ENCODE results near the gene PRKN.

PRKN gene

DNA sequence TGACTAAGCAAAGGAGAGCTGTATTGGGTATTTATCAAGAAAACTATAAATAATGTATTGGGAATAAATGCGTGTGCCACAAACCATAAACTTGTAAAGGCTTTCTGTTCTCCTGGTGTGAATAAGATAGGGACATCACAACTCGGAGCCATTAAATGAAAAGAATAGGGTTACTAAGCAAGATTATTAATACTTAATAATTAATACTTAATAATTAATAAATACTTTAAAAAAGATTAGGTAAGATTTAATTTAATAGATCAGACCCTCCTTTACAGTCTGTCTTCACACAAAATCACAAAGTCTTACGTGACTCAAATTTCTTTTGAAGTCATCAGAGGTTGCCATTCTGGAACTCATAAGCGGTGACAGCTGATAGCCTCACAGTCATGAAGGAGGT lies 648.9 kb downstream of the PRKN start:
- no peak overlapping the region for H3K4me3 ChIP-seq (ENCODE audit: low read depth, low read length)
- in situ Hi-C loops (cut with HindIII; ENCODE audit: low sequenced_read_pairs): no loop called here
- TF ChIP-seq, protein P1, sequence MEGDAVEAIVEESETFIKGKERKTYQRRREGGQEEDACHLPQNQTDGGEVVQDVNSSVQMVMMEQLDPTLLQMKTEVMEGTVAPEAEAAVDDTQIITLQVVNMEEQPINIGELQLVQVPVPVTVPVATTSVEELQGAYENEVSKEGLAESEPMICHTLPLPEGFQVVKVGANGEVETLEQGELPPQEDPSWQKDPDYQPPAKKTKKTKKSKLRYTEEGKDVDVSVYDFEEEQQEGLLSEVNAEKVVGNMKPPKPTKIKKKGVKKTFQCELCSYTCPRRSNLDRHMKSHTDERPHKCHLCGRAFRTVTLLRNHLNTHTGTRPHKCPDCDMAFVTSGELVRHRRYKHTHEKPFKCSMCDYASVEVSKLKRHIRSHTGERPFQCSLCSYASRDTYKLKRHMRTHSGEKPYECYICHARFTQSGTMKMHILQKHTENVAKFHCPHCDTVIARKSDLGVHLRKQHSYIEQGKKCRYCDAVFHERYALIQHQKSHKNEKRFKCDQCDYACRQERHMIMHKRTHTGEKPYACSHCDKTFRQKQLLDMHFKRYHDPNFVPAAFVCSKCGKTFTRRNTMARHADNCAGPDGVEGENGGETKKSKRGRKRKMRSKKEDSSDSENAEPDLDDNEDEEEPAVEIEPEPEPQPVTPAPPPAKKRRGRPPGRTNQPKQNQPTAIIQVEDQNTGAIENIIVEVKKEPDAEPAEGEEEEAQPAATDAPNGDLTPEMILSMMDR (IDR thresholded peaks at IDR 0.05; ENCODE audit: low read depth, low read length): no peak
- DNase-seq (ENCODE audit: low read depth, low spot score): no peak

DNA sequence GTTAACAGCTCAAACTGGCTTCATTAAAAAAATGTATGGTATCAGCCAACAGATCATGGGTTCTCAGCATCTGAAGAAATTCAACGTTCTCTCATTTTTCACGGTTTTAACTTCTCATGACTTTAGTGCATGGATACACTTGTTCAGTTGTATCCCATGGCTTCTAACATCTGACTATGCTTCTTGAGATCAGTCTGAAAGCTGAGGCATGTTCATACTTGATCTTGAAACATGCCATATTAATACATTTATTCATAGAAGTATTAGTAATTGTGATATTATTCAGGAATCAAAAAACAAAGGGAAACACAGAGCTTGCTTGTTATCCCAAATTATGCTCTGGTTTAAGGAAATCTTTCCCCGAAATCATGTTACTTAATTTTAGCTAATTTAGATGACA lies 649.4 kb downstream of the PRKN start:
- DNase-seq (ENCODE audit: low read depth, low spot score): no peak
- in situ Hi-C loops (cut with HindIII; ENCODE audit: low sequenced_read_pairs): no loop called here
- H3K4me3 ChIP-seq (ENCODE audit: low read depth, low read length): no peak overlapping the region
- TF ChIP-seq, protein P1 (IDR thresholded peaks at IDR 0.05; ENCODE audit: low read depth, low read length): no peak

DNA sequence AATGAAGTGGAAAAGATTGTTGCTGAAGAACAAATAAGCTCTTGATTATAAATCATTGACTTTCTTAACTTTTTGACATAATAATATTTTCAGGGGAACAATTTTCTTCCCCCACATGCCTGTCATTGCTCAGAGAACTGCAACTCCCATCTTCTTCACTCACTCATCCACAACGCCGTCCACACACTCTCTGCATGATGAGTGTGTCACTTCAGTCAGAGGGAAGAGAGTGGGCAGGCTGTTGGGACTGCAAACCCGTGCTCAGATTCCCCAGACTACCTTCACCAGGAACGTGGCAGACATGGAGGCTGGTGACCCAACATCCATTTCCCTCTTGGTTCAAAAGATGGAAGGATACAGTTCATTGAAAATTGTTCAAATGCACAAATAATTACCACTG lies 650.8 kb downstream of the PRKN start:
- TF ChIP-seq, protein P1 (IDR thresholded peaks at IDR 0.05; ENCODE audit: low read depth, low read length): no peak
- in situ Hi-C loops (cut with HindIII; ENCODE audit: low sequenced_read_pairs): no loop called here
- DNase-seq (ENCODE audit: low read depth, low spot score): no peak
- no peak overlapping the region for H3K4me3 ChIP-seq (ENCODE audit: low read depth, low read length)

DNA sequence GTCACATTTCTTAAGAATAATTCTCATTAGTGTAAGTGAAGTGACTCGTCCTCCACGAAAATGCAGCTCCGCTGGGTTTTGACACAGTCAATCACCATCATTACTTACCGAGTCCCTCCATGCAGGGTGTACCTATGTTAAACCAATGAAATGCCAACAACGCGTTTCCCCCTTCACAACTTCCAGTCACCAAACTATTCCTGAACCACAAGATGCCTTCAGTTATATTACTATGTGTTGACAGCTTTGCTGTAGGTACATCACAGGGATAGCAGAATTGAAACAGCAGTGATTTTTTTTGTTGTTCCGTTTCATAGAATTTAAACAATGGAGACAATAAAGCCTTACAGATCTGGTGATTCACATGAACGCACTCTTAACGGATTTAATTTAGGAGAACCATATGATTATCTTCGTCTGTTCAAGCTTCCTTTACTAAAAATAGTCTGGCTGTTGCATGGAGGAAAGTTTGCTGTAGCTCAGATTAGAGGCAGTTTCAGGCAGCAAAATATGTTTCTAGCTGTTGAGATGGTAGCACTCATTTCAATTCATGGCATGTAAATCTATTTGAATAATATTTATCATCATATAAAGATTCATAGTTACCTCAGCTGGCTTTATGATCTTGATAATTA lies 652.8 kb downstream of the PRKN start:
- no peak overlapping the region for H3K4me3 ChIP-seq (ENCODE audit: low read depth, low read length)
- no peak for DNase-seq (ENCODE audit: low read depth, low spot score)
- TF ChIP-seq, protein P1 (IDR thresholded peaks at IDR 0.05; ENCODE audit: low read depth, low read length): no peak
- in situ Hi-C loops (cut with HindIII; ENCODE audit: low sequenced_read_pairs): no loop called here

DNA sequence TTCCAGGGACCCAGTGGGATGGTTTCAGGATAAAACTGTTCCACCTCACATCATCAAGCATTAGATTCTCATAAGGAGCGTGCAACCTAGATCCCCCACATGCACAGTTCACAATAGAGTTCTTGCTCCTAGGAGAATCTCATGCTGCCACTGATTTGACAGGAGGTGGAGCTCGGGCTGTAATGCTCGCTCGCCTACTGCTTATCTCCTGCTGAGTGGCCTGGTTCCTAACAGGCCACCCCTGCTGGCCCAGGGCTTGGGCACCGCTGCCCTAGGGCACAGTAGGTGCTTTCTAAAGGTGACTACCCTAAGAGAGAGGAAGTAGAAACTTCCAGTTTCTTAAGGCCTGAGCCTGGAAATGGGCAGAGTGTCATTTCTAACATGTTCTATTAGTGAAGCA lies 656.9 kb downstream of the PRKN start:
- in situ Hi-C loops (cut with HindIII; ENCODE audit: low sequenced_read_pairs): no loop called here
- DNase-seq (ENCODE audit: low read depth, low spot score): no peak
- no peak overlapping the region for H3K4me3 ChIP-seq (ENCODE audit: low read depth, low read length)
- TF ChIP-seq, protein P1 (IDR thresholded peaks at IDR 0.05; ENCODE audit: low read depth, low read length): no peak

DNA sequence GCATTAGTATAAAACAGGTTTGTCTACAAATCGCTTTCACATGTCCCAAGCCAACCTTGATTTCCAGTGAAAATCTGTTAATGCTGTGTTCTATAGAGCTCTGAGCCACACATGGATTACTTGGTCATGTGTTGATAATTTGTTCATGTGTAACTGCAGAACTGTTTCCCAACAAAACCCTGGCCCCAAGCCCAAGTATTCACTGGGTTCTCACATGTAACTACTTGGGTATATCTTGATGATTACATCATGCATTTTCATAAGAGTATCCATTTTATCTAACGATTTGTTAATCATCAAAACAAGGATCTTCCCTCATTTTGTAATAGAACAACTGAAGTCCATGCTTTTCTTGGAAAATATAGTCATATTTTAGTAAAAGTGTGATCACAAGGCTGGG lies 657.6 kb downstream of the PRKN start:
- TF ChIP-seq, protein P1 (IDR thresholded peaks at IDR 0.05; ENCODE audit: low read depth, low read length): no peak
- no peak overlapping the region for H3K4me3 ChIP-seq (ENCODE audit: low read depth, low read length)
- no peak for DNase-seq (ENCODE audit: low read depth, low spot score)
- in situ Hi-C loops (cut with HindIII; ENCODE audit: low sequenced_read_pairs): no loop called here

All from astrocyte of the spinal cord (primary cell).